A549 treated with RU486 at 1 μM for 4 hours (cell line): ENCODE results near the gene PRAMEF15. TPM values are rescaled to one million over a fixed set of nuclear protein-coding genes. Genes with fewer than 3 reads are reported as not detected.

Experiments
- total RNA-seq: library from RNA; stranded (reverse); fragments of 200-300 nt; extraction: Qiagen RNA extraction; gene quantifications from 5 replicates; pipeline ENCODE4 v1.2.3, GENCODE V29; 2022; ENCODE audit warnings: low read depth

PRAMEF15 gene
- total RNA-seq, result not detected in 5 replicates

DNA sequence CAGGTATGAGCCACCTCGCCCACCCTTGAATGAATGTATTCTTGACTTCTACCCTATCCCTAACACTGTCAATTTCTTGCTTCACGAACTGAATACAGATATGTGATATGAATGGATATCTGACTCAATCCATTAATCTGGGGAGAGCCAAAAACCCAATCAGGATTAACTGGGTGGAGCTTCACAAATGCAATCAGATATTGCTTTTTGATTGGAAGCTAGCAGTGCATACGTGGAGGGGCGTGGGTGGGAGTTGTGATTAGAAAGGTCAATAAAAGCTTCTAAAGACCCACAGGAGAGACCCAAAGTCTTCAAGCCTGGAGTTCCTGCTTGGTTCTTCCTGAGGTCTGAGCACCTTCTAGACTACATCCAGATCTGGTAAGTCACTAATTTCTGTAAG is at the start of gene PRAMEF15:
Gene PRAMEF15 (plus strand): TSS at position 301 of the 400 bp plus-strand sequence. CDS start 2,827 bp downstream, outside the sequence.

DNA sequence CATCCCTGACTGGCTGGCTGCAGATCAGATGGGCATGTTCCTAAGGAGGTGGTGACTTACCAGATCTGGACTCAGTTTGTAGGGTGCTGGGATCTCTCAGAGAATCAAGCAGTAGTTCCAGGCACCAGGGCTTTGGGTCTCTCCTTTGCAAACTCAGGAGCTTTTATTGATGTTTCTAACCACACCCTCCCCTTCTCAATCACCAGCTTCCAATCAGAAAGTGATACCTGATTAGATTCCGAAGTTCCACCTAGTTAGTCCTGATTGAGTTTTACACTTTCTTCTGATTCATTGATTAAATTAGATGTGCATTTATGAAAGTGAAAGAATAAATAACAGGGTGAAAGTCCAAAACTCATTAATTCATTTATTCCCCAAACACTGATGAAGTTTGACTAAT is 30.3 kb upstream of the PRAMEF15 start, which contains the start of gene PRAMEF8:
Gene PRAMEF8 (minus strand): TSS at position 101 of the 400 bp plus-strand sequence. CDS start 1,046 bp downstream, outside the sequence.

DNA sequence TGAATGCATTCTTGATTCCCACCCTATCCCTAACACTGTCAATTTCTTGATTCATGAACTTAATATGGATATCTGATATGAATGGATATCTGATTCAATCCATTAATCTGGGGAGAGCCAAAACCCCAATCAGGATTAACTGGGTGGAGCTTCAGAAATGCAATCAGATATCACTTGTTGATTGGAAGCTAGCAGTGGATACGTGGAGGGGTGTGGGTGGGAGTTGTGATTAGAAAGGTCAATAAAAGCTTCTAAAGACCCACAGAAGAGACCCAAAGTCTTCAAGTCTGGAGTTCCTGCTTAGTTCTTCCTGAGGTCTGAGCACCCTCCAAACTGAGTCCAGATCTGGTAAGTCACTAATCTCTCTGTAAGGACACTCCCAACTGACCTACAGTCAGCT is 12.1 kb upstream of the PRAMEF15 start, which contains the start of gene PRAMEF33:
Gene PRAMEF33 (plus strand): TSS at position 301 of the 400 bp plus-strand sequence. CDS start 2,416 bp downstream, outside the sequence.

DNA sequence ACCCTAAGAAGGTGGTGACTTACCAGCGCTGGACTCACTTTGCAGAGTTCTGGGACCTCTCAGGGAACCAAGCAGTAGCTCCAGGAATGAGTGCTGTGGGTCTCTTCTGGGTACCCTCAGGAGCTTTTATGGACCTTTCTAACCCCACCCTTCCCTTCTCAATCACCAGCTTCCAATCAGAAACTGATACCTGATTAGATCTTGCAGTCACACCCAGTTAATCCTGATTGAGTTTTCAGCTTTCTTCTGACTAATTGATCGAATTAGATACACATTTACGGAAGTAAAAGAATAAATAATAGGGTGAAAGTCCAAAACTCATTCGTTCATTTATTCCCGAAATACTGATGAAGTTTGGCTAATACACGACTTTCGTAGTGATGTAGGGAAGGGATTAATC is 31.7 kb downstream of the PRAMEF15 start, which contains the start of gene PRAMEF14:
Gene PRAMEF14 (minus strand): TSS at position 101 of the 400 bp plus-strand sequence. CDS start 1,820 bp downstream, outside the sequence.

Other genes with a start within 250 kb of the PRAMEF15 start
- gene PRAMEF25, start 244.8 kb upstream of the PRAMEF15 start, total RNA-seq, result not detected in 5 replicates
- gene HNRNPCL2, start 198.7 kb upstream of the PRAMEF15 start, total RNA-seq, result not detected in 5 replicates
- gene PRAMEF26, start 159.6 kb upstream of the PRAMEF15 start, total RNA-seq, result not detected in 5 replicates
- not detected in 5 replicates for gene HNRNPCL4, start 149.9 kb upstream of the PRAMEF15 start, total RNA-seq
- not detected in 5 replicates for gene PRAMEF9, start 143.7 kb upstream of the PRAMEF15 start, total RNA-seq
- not detected in 5 replicates for gene PRAMEF13, start 114.2 kb upstream of the PRAMEF15 start, total RNA-seq
- gene PRAMEF18, start 89.4 kb upstream of the PRAMEF15 start, total RNA-seq, result not detected in 5 replicates
- not detected in 5 replicates for gene PRAMEF5, start 61.4 kb upstream of the PRAMEF15 start, total RNA-seq
- gene PRAMEF8, start 30.4 kb upstream of the PRAMEF15 start, total RNA-seq, result not detected in 5 replicates
- gene PRAMEF33, start 12.0 kb upstream of the PRAMEF15 start, total RNA-seq, result not detected in 5 replicates
- not detected in 5 replicates for gene PRAMEF14, start 31.6 kb downstream of the PRAMEF15 start, total RNA-seq
- not detected in 5 replicates for gene PRAMEF19, start 56.4 kb downstream of the PRAMEF15 start, total RNA-seq
- gene PRAMEF17, start 74.1 kb downstream of the PRAMEF15 start, total RNA-seq, result not detected in 5 replicates
- not detected in 5 replicates for gene PRAMEF20, start 94.9 kb downstream of the PRAMEF15 start, total RNA-seq
- not detected in 5 replicates for gene LRRC38, start 198.4 kb downstream of the PRAMEF15 start, total RNA-seq